KMS-11 (cell line): ENCODE measurements around the gene SLC5A3.

Source experiments
- H2AFZ ChIP-seq: fragments of 200-600 bp; sonication (generic); 2 replicates; pipeline ENCODE4 v1.6.1; 2016; ENCODE audit warnings: antibody characterized with exemption, mixed run types, low read depth
- H3K27ac ChIP-seq: fragments of 200-600 bp; sonication (generic); 2 replicates; pipeline ENCODE4 v1.6.1; 2016; ENCODE audit warnings: mild to moderate bottlenecking, mixed run types
- H3K27me3 ChIP-seq: fragments of 200-600 bp; sonication (generic); 2 replicates; pipeline ENCODE4 v1.6.1; 2017; ENCODE audit warnings: mild to moderate bottlenecking, low read depth, mixed run types, moderate library complexity; ENCODE audit not compliant: insufficient read depth
- H3K36me3 ChIP-seq: fragments of 200-600 bp; sonication (generic); 2 replicates; pipeline ENCODE4 v1.6.1; 2017; ENCODE audit warnings: mild to moderate bottlenecking, mixed run types; ENCODE audit not compliant: insufficient read depth
- H3K4me1 ChIP-seq: fragments of 200-600 bp; sonication (generic); 2 replicates; pipeline ENCODE4 v1.6.1; 2016; ENCODE audit warnings: mild to moderate bottlenecking, low read depth, mixed run types; ENCODE audit not compliant: poor library complexity, severe bottlenecking
- H3K4me2 ChIP-seq: fragments of 200-600 bp; sonication (generic); 2 replicates; pipeline ENCODE4 v1.7.0; 2016; ENCODE audit warnings: mild to moderate bottlenecking, mixed run types
- H3K4me3 ChIP-seq: fragments of 200-600 bp; sonication (generic); IDR thresholded peaks from 2 replicates; pipeline ENCODE4 v1.6.1; 2017; ENCODE audit warnings: low read depth, low read length, mixed read lengths; ENCODE audit not compliant: insufficient read depth
- H3K79me2 ChIP-seq: fragments of 200-600 bp; sonication (generic); 2 replicates; pipeline ENCODE4 v1.6.1; 2016; ENCODE audit warnings: low read depth, mixed run types; ENCODE audit not compliant: insufficient read depth
- H3K9ac ChIP-seq: fragments of 200-600 bp; sonication (generic); 2 replicates; pipeline ENCODE4 v1.6.1; 2016; ENCODE audit warnings: mild to moderate bottlenecking, mixed run types
- H4K20me1 ChIP-seq: fragments of 200-600 bp; sonication (generic); 2 replicates; pipeline ENCODE4 v1.6.1; 2016; ENCODE audit warnings: mild to moderate bottlenecking, mixed run types; ENCODE audit not compliant: insufficient read depth
- CTCF ChIP-seq: fragments of 200-600 bp; sonication (generic); conservative IDR thresholded peaks from 2 replicates; pipeline ENCODE4 v1.6.1; 2017; ENCODE audit warnings: low read depth, mild to moderate bottlenecking, antibody characterized with exemption, low read length, moderate library complexity, mixed read lengths

Gene SLC5A3

GRCh38 chr21:34055615-34056014, 17.8 kb upstream of the SLC5A3 start:
- no peak for TF ChIP-seq CTCF
- Histone ChIP-seq H3K36me3 (no peaks in the 10 kb centered on the region), H3K4me2 (no peak overlapping the region), H3K4me3 (no peak overlapping the region), H2AFZ (no peak overlapping the region), H3K27ac (no peak overlapping the region), H3K4me1 (no peaks in the 10 kb centered on the region), H4K20me1 (no peaks in the 10 kb centered on the region), H3K9ac (no peak overlapping the region), H3K79me2 (no peaks in the 10 kb centered on the region), H3K27me3 (no peaks in the 10 kb centered on the region)

- Histone ChIP-seq H3K4me2 (no peak overlapping the region), H2AFZ (no peak overlapping the region), H3K9ac (no peak overlapping the region), H3K79me2 (no peaks in the 10 kb centered on the region), H3K4me3 (no peak overlapping the region), H3K4me1 (no peaks in the 10 kb centered on the region), H3K36me3 (no peaks in the 10 kb centered on the region), H3K27me3 (no peaks in the 10 kb centered on the region), H3K27ac (no peak overlapping the region), H4K20me1 (no peaks in the 10 kb centered on the region)
- TF ChIP-seq CTCF: no peak
Measured at GRCh38 chr21:34061983-34062382, 11.4 kb upstream of the SLC5A3 start.

- H3K27me3 ChIP-seq: no peaks in the 10 kb centered on the region
- no peaks in the 10 kb centered on the region for H4K20me1 ChIP-seq
- TF ChIP-seq CTCF: no peak
- no peak overlapping the region for H3K4me3 ChIP-seq
- no peaks in the 10 kb centered on the region for H3K4me1 ChIP-seq
- H3K27ac ChIP-seq: no peak overlapping the region
- H2AFZ ChIP-seq: no peak overlapping the region
- H3K9ac ChIP-seq: no peak overlapping the region
- no peaks in the 10 kb centered on the region for H3K79me2 ChIP-seq
- H3K36me3 ChIP-seq: no peaks in the 10 kb centered on the region
- no peak overlapping the region for H3K4me2 ChIP-seq
Measured at GRCh38 chr21:34065027-34065426, 8.4 kb upstream of the SLC5A3 start.

- H3K4me1 ChIP-seq: peaks cover 9% of the 10 kb centered on the region
- H3K36me3 ChIP-seq: no peaks in the 10 kb centered on the region
- TF ChIP-seq CTCF: no peak
- H3K4me3 ChIP-seq: no peak overlapping the region
- H2AFZ ChIP-seq: no peak overlapping the region
- H3K4me2 ChIP-seq: no peak overlapping the region
- H4K20me1 ChIP-seq: no peaks in the 10 kb centered on the region
- H3K27ac ChIP-seq: no peak overlapping the region
- peaks cover 11% of the 10 kb centered on the region for H3K79me2 ChIP-seq
- no peak overlapping the region for H3K9ac ChIP-seq
- no peaks in the 10 kb centered on the region for H3K27me3 ChIP-seq
Measured at GRCh38 chr21:34071683-34072082, 1.7 kb upstream of the SLC5A3 start.
